ENCODE data around the gene ACER3.
"Not testable (repeated sequence)": the region's sequence is repeated elsewhere in the genome, so short reads cannot be mapped to it uniquely, and the experiment has no call there.

ACER3 gene

GRCh38 chr11:76891793-76892192 is 31.1 kb downstream of the ACER3 start:
- TF ChIP-seq, protein P1, sequence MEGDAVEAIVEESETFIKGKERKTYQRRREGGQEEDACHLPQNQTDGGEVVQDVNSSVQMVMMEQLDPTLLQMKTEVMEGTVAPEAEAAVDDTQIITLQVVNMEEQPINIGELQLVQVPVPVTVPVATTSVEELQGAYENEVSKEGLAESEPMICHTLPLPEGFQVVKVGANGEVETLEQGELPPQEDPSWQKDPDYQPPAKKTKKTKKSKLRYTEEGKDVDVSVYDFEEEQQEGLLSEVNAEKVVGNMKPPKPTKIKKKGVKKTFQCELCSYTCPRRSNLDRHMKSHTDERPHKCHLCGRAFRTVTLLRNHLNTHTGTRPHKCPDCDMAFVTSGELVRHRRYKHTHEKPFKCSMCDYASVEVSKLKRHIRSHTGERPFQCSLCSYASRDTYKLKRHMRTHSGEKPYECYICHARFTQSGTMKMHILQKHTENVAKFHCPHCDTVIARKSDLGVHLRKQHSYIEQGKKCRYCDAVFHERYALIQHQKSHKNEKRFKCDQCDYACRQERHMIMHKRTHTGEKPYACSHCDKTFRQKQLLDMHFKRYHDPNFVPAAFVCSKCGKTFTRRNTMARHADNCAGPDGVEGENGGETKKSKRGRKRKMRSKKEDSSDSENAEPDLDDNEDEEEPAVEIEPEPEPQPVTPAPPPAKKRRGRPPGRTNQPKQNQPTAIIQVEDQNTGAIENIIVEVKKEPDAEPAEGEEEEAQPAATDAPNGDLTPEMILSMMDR (IDR thresholded peaks at IDR 0.05; ENCODE audit: poor library complexity, severe bottlenecking): no peak
- Histone ChIP-seq H3K4me3 (ENCODE audit: severe bottlenecking) (no peak overlapping the region), H3K4me1 (ENCODE audit: insufficient read depth, poor library complexity, severe bottlenecking) (no peaks in the 10 kb centered on the region), H3K27ac (ENCODE audit: poor library complexity, severe bottlenecking) (no peak overlapping the region), H3K36me3 (ENCODE audit: low read depth) (peaks cover 6% of the 10 kb centered on the region), H3K27me3 (ENCODE audit: insufficient read depth, poor library complexity, severe bottlenecking) (no peaks in the 10 kb centered on the region), H3K9me3 (ENCODE audit: severe bottlenecking) (no peaks in the 10 kb centered on the region)
- no peak for DNase-seq (ENCODE audit: low spot score)
- ATAC-seq (ENCODE audit: low read depth): no peak

DNA sequence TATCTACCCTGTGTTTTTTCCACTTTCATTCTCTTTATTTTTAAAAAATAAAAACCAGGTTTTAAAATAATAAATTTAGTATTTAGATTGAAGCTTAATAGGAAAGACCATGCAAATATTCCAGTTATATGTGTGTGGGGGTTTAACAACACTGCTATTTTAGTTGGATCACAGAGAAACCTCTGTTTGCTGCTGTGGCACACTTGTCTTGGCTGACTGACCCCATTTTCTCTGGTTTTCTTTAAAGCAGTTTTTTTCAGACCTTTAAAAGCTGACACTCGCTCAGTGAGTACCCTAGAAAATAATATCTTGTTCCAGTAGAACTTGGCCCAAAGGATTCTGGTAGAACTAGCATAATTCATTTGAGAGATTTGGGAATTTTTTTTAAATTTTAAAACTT is 31.6 kb downstream of the ACER3 start:
- no peaks in the 10 kb centered on the region for H3K9me3 ChIP-seq (ENCODE audit: severe bottlenecking)
- ATAC-seq (ENCODE audit: low read depth): no peak
- TF ChIP-seq, protein P1 (IDR thresholded peaks at IDR 0.05; ENCODE audit: poor library complexity, severe bottlenecking): no peak
- no peak overlapping the region for H3K4me3 ChIP-seq (ENCODE audit: severe bottlenecking)
- no peaks in the 10 kb centered on the region for H3K4me1 ChIP-seq (ENCODE audit: insufficient read depth, poor library complexity, severe bottlenecking)
- no peak overlapping the region for H3K27ac ChIP-seq (ENCODE audit: poor library complexity, severe bottlenecking)
- no peak for DNase-seq (ENCODE audit: low spot score)
- peaks cover 6% of the 10 kb centered on the region for H3K36me3 ChIP-seq (ENCODE audit: low read depth)
- no peaks in the 10 kb centered on the region for H3K27me3 ChIP-seq (ENCODE audit: insufficient read depth, poor library complexity, severe bottlenecking)

DNA sequence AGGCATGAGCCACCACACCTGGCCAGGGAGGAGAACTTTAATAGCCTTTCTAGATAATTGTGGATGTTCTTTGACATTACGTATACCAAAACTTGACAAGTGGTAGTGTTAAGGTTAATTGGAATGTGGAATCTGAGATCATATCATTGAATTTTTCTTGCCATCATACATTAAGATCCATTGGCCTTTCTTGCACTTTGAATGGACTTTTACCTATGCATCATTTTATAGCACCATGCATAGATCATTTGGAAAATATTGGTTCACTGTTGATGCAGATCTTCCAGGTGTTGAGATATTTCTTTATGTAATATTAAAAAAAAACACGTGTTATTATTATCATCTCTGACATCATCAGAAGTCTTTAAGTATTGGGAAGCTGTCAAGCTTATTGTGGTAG is 36.5 kb downstream of the ACER3 start:
- Histone ChIP-seq H3K9me3 (ENCODE audit: severe bottlenecking) (no peaks in the 10 kb centered on the region), H3K27me3 (ENCODE audit: insufficient read depth, poor library complexity, severe bottlenecking) (no peaks in the 10 kb centered on the region), H3K4me1 (ENCODE audit: insufficient read depth, poor library complexity, severe bottlenecking) (no peaks in the 10 kb centered on the region), H3K4me3 (ENCODE audit: severe bottlenecking) (no peak overlapping the region), H3K27ac (ENCODE audit: poor library complexity, severe bottlenecking) (no peak overlapping the region), H3K36me3 (ENCODE audit: low read depth) (peaks cover 6% of the 10 kb centered on the region)
- DNase-seq (ENCODE audit: low spot score): no peak
- TF ChIP-seq, protein P1 (IDR thresholded peaks at IDR 0.05; ENCODE audit: poor library complexity, severe bottlenecking): no peak
- ATAC-seq (ENCODE audit: low read depth): no peak

- ATAC-seq (ENCODE audit: low read depth): no peak
- H3K4me3 ChIP-seq (ENCODE audit: severe bottlenecking): no peak overlapping the region
- H3K27me3 ChIP-seq (ENCODE audit: insufficient read depth, poor library complexity, severe bottlenecking): no peaks in the 10 kb centered on the region
- H3K9me3 ChIP-seq (ENCODE audit: severe bottlenecking): no peaks in the 10 kb centered on the region
- H3K4me1 ChIP-seq (ENCODE audit: insufficient read depth, poor library complexity, severe bottlenecking): peaks cover 13% of the 10 kb centered on the region
- no peak overlapping the region for H3K27ac ChIP-seq (ENCODE audit: poor library complexity, severe bottlenecking)
- TF ChIP-seq, protein P1 (IDR thresholded peaks at IDR 0.05; ENCODE audit: poor library complexity, severe bottlenecking): no peak
- H3K36me3 ChIP-seq (ENCODE audit: low read depth): no peaks in the 10 kb centered on the region; the same call in none of the 2 replicates
- no peak for DNase-seq (ENCODE audit: low spot score)
Observed at GRCh38 chr11:76901144-76901543, 40.4 kb downstream of the ACER3 start.

DNA sequence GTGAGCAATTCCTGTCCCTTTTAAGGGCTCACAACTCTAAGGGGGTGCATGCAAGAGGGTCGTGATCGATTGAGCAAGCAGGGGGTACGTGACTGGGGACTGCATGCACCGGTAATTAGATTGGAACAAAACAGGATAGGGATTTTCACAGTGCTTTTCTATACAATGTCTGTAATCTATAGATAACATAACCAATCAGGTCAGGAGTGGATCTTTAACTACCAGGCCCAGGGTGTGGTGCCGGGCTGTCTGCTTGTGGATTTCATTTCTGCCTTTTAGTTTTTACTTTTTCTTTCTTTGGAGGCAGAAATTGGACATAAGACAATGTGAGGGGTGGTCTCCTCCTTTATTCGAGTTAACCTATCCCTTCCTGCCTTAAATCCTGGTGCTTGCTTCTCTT is 40.9 kb downstream of the ACER3 start:
- H3K27me3 ChIP-seq (ENCODE audit: insufficient read depth, poor library complexity, severe bottlenecking); DNase-seq (ENCODE audit: low spot score); ATAC-seq (ENCODE audit: low read depth); H3K9me3 ChIP-seq (ENCODE audit: severe bottlenecking); H3K36me3 ChIP-seq (ENCODE audit: low read depth); H3K4me3 ChIP-seq (ENCODE audit: severe bottlenecking); H3K27ac ChIP-seq (ENCODE audit: poor library complexity, severe bottlenecking): not testable (repeated sequence)
- H3K4me1 ChIP-seq (ENCODE audit: insufficient read depth, poor library complexity, severe bottlenecking): peaks cover 13% of the 10 kb centered on the region

Measured in RWPE2 (cell line).